Measurements from ENCODE around the gene WWC2.

WWC2 gene

DNA sequence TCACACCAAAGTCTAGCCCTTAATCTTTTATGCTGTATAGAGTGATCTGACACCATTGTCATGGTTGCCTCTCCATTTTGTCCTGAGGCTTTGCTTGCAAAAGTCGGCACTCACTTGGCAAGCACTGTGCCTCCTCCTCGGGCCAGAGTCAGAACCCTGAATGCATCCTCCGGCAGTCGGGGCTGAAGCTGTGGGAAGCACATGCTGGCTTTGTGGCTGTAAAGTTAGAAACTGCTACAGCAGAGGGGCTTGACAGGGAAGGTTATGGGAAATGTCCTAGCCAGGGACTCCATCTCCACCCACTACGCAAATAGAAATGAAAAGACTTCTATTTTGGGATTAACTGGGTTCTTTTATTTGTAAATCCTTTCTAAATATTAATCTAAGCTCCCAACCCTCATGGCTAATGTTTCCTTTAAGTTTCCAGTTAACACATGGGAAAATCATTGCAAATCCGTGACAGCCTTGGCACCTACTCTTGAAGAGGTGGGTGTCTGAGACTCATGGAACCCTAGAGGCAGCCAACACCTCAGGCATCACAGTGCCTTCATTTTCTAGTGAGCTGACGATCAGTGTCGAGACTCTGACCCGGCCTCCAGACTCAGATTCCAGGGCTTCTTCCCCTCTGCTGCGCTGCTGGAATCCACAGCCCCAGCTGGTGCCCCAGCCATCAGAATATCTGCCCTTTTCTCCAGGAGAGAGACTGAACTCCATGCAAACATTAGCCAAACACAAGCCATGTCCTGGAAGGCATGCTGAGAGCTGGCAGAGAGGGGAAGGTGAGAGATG lies 231.1 kb downstream of the WWC2 start:
- no peak for TF ChIP-seq ZNF704 (tag by site-specific recombination; IDR thresholded peaks at IDR 0.05)
- TF ChIP-seq ZNF692 (tag by site-specific recombination; IDR thresholded peaks at IDR 0.05), result no peak
- no peak for TF ChIP-seq ZNF623 (tag by site-specific recombination; IDR thresholded peaks at IDR 0.05)
- no peak for TF ChIP-seq SP2 (tag by site-specific recombination; IDR thresholded peaks at IDR 0.05)
- no peak for TF ChIP-seq ZNF37A (tag by site-specific recombination; IDR thresholded peaks at IDR 0.05)
- TF ChIP-seq GLI4 (tag by site-specific recombination; IDR thresholded peaks at IDR 0.05), result no peak
- TF ChIP-seq ZNF624 (tag by site-specific recombination; IDR thresholded peaks at IDR 0.05), result no peak
- no peak for TF ChIP-seq ZNF791 (tag by site-specific recombination; IDR thresholded peaks at IDR 0.05)
- TF ChIP-seq ZNF514 (tag by site-specific recombination; IDR thresholded peaks at IDR 0.05), result no peak
- TF ChIP-seq GLIS2 (tag by site-specific recombination; IDR thresholded peaks at IDR 0.05), result no peak
- TF ChIP-seq, protein P1, sequence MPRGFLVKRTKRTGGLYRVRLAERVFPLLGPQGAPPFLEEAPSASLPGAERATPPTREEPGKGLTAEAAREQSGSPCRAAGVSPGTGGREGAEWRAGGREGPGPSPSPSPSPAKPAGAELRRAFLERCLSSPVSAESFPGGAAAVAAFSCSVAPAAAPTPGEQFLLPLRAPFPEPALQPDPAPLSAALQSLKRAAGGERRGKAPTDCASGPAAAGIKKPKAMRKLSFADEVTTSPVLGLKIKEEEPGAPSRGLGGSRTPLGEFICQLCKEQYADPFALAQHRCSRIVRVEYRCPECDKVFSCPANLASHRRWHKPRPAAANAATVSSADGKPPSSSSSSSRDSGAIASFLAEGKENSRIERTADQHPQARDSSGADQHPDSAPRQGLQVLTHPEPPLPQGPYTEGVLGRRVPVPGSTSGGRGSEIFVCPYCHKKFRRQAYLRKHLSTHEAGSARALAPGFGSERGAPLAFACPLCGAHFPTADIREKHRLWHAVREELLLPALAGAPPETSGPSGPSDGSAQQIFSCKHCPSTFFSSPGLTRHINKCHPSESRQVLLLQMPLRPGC (tag by site-specific recombination; IDR thresholded peaks at IDR 0.05), result no peak
- TF ChIP-seq, protein P2, sequence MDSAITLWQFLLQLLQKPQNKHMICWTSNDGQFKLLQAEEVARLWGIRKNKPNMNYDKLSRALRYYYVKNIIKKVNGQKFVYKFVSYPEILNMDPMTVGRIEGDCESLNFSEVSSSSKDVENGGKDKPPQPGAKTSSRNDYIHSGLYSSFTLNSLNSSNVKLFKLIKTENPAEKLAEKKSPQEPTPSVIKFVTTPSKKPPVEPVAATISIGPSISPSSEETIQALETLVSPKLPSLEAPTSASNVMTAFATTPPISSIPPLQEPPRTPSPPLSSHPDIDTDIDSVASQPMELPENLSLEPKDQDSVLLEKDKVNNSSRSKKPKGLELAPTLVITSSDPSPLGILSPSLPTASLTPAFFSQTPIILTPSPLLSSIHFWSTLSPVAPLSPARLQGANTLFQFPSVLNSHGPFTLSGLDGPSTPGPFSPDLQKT (IDR thresholded peaks at IDR 0.05; ENCODE audit: borderline replicate concordance, low read depth, low read length), result no peak
- TF ChIP-seq ZNF24 (tag by site-specific recombination; IDR thresholded peaks at IDR 0.05), result no peak
- no peak for TF ChIP-seq SCRT1 (tag by site-specific recombination; IDR thresholded peaks at IDR 0.05; ENCODE audit: borderline replicate concordance)
- no peak for TF ChIP-seq ZNF843 (tag by site-specific recombination; IDR thresholded peaks at IDR 0.05)
- no peak for TF ChIP-seq ZNF239 (tag by site-specific recombination; IDR thresholded peaks at IDR 0.05)
- Histone ChIP-seq H3K4me3 (ENCODE audit: low read depth, low read length) (no peak overlapping the region), H3K9me3 (ENCODE audit: control insufficient read depth, insufficient read depth, low read depth, low read length) (no peaks in the 10 kb centered on the region), H3K27ac (ENCODE audit: extremely low read depth, low read depth, low read length) (no peak overlapping the region), H3K36me3 (ENCODE audit: control insufficient read depth in 2 of 2, insufficient read depth in 1 of 2, low read length in 2 of 2) (no peaks in the 10 kb centered on the region), H3K4me1 (ENCODE audit: control insufficient read depth, insufficient read depth, low read length) (no peaks in the 10 kb centered on the region; the same call in 1 of the 2 replicates)
- ChIA-PET POLR2A (no interaction called here), CTCF (no interaction called here)

DNA sequence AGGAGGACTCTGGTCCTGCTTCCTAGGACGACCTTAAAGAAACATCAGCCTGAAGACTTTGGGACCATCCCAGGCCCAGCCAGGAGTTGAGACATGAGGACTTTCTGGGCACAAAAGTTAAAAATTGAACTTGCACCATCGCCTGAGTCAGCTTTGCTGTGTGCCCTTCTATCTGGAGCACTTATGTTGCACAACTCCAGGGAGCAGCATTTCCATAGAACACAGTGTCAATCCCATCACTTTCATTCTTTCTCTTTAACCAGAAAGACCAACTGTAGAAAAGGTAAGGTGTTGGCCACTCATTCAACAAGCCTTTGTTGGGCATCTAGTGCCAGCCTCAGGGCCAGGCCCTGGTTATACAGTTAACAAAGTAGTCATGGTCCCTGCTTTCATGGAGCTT lies 231.8 kb downstream of the WWC2 start:
- ChIA-PET POLR2A (no interaction called here), CTCF (no interaction called here)
- H3K36me3 ChIP-seq (ENCODE audit: control insufficient read depth in 2 of 2, insufficient read depth in 1 of 2, low read length in 2 of 2), result no peaks in the 10 kb centered on the region
- H3K9me3 ChIP-seq (ENCODE audit: control insufficient read depth, insufficient read depth, low read depth, low read length), result no peaks in the 10 kb centered on the region
- H3K4me3 ChIP-seq (ENCODE audit: low read depth, low read length), result no peak overlapping the region
- H3K4me1 ChIP-seq (ENCODE audit: control insufficient read depth, insufficient read depth, low read length), result no peaks in the 10 kb centered on the region; the same call in 1 of the 2 replicates
- H3K27ac ChIP-seq (ENCODE audit: extremely low read depth, low read depth, low read length), result no peak overlapping the region
- TF ChIP-seq ZNF830 (tag by site-specific recombination; IDR thresholded peaks at IDR 0.05; ENCODE audit: low read depth) (no peak), ZNF558 (tag by site-specific recombination; IDR thresholded peaks at IDR 0.05) (no peak), ZNF140 (tag by site-specific recombination; IDR thresholded peaks at IDR 0.05) (no peak), ZNF10 (tag by site-specific recombination; IDR thresholded peaks at IDR 0.05) (no peak), ZNF366 (tag by site-specific recombination; conservative IDR thresholded peaks at IDR 0.05) (no peak), ZNF610 (tag by site-specific recombination; IDR thresholded peaks at IDR 0.05; ENCODE audit: borderline replicate concordance) (no peak), ZBTB26 (tag by site-specific recombination; optimal IDR thresholded peaks at IDR 0.05) (no peak), KLF10 (tag by site-specific recombination; IDR thresholded peaks at IDR 0.05) (no peak), ZNF138 (tag by site-specific recombination; IDR thresholded peaks at IDR 0.05; ENCODE audit: borderline replicate concordance) (no peak)
- TF ChIP-seq, protein P3, sequence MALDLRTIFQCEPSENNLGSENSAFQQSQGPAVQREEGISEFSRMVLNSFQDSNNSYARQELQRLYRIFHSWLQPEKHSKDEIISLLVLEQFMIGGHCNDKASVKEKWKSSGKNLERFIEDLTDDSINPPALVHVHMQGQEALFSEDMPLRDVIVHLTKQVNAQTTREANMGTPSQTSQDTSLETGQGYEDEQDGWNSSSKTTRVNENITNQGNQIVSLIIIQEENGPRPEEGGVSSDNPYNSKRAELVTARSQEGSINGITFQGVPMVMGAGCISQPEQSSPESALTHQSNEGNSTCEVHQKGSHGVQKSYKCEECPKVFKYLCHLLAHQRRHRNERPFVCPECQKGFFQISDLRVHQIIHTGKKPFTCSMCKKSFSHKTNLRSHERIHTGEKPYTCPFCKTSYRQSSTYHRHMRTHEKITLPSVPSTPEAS (tag by site-specific recombination; IDR thresholded peaks at IDR 0.05), result no peak
- TF ChIP-seq, protein P4, sequence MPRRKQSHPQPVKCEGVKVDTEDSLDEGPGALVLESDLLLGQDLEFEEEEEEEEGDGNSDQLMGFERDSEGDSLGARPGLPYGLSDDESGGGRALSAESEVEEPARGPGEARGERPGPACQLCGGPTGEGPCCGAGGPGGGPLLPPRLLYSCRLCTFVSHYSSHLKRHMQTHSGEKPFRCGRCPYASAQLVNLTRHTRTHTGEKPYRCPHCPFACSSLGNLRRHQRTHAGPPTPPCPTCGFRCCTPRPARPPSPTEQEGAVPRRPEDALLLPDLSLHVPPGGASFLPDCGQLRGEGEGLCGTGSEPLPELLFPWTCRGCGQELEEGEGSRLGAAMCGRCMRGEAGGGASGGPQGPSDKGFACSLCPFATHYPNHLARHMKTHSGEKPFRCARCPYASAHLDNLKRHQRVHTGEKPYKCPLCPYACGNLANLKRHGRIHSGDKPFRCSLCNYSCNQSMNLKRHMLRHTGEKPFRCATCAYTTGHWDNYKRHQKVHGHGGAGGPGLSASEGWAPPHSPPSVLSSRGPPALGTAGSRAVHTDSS (tag by site-specific recombination; IDR thresholded peaks at IDR 0.05), result no peak
